ENCODE measurements around the gene CDC40.
"Not testable (repeated sequence)": the region's sequence is repeated elsewhere in the genome, so short reads cannot be mapped to it uniquely, and the experiment has no call there.

CDC40 gene

GRCh38 chr6:110201151-110201884, 21.1 kb downstream of the CDC40 start:
- DNase-seq (ENCODE audit: low spot score): no peak

DNA sequence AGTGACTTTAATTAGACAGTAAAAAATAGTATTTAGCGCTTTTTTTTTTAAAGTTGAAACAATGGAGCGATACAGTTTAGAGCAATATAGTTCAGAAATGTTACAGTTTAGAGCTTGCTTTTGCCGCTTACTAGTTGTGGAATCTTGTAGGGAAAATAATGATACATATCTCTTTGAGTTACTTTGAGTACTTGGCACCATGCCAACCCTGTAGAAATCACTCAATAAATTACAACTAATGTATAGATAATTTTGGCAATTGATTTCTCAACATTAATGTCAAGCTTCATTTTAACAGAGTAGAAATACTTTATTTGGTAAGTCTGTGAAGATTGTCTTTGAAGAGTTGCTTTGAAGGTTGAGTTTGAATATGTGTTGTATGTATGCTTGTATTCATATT, 27.4 kb downstream of the CDC40 start:
- no peak for DNase-seq (ENCODE audit: low spot score)

GRCh38 chr6:110211753-110212152, 31.5 kb downstream of the CDC40 start:
- DNase-seq (ENCODE audit: low spot score): no peak

DNA sequence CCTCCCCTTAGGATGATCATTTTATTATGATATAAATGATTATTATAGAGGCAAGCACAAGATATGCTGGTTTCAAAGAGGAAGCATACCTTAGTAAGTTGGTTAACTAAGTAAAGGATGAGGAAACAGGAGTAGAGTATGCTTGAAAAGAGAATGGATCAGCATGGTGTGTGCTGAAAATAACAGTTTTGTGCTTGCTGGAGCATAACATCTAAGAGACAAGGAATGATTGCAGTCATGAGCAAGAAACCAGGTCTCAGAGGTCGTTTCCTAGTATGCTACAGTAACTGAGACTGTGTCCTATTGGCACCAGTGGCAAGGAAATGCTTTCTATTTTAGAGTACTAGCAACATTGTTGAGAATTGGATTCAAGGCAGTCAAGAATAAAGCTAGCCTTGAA, 34.1 kb downstream of the CDC40 start:
- no peak for DNase-seq (ENCODE audit: low spot score)

DNA sequence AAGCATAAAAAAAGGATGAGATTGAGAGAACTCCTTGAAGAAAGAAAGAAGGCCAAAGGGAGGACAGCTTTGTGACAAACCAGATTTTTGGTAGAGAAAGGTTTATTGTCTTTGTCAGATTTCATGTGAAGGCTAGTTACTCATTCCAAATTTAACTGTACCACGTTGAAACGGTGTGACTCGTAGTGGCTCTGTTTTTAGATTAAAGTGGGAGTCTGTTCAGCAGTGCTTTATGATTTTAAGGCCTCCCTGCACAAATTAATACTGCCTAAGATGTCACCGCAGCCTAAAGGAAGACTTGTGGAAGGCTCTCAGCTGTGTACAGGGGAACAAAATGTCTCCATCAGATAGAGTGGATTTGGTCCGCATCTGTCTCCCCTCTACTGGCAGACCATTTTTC, 35.9 kb downstream of the CDC40 start:
- no peak for DNase-seq (ENCODE audit: low spot score)

DNA sequence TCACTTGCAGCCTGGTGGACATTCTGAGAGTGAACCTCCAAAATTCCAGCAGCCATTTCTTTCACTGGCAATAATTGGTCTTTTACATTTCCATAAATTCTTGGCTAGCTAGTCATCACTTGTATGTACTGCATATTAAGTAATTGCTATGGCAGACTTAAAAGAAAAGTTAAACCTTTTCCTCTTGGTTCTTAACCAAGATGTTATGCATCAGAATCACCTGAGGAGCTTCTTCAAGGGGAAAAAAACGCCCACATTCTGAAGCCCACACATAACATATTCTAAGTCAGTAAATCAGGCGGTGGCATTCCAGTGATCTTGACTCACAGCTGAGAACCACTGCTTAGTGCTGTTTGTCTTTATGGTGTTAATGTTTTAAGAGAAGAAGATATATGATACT, 37.0 kb downstream of the CDC40 start:
- no peak for DNase-seq (ENCODE audit: low spot score)

GRCh38 chr6:110221738-110222137, 41.5 kb downstream of the CDC40 start:
- DNase-seq (ENCODE audit: low spot score): no peak

DNA sequence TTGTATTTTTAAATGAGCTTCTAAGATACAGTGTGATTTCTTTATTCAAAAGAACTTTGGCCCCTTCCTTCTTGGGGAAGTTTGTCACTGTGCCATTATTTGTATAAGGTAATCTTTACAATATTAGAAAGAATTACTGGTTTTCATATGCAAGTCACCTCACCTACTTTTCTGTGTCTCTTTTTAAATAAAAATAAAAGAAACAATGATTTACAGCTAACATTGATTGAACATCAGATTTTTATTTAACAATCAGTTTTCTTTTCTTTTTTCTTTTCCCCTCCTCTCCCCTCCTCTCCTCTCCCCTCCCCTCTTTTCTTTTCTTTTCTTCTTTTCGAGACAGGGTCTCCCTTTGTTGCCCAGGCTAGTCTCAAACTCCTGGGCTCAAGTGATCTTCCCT, 46.0 kb downstream of the CDC40 start:
- DNase-seq (ENCODE audit: low spot score): no peak

- no peak for DNase-seq (ENCODE audit: low spot score)
Observed at GRCh38 chr6:110232450-110232849, 52.2 kb downstream of the CDC40 start.

- DNase-seq (ENCODE audit: low spot score): no peak
Observed at GRCh38 chr6:110233770-110234374, 53.6 kb downstream of the CDC40 start.

GRCh38 chr6:110236007-110236406, 55.8 kb downstream of the CDC40 start:
- DNase-seq (ENCODE audit: low spot score): not testable (repeated sequence)

DNA sequence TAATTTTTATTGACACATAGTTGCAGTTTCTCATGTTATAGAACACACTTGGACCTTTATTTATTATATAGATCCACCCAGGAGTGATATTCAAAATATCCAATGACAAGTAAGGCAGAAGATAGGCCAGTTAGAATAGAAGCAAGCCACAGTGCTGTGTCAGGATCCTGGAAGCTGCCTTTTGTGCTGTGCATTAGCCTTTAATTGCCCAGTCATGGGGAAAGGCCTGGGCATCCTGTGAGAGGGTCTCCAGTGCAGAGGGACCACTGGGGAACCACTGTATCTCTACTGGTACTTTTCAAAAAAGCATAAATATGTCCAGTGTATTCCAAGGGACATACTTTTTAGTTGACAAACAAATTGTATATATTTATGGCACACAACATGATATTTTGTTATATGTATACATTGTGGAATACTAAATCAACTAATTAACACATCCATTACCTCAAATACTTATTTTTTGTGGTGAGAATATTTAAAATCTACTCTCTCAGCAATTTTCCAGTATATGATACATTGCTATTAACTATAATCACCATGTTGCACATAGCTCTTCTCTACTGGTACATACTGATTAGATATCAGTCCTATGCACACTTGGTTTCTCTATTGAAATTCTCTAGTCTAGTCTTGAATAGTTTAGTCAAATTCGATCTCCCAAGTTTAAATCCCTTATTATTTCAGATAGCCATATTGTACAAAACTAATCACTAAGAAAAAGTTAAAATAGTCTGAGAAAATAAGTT, 59.5 kb downstream of the CDC40 start:
- no peak for DNase-seq (ENCODE audit: low spot score)

DNA sequence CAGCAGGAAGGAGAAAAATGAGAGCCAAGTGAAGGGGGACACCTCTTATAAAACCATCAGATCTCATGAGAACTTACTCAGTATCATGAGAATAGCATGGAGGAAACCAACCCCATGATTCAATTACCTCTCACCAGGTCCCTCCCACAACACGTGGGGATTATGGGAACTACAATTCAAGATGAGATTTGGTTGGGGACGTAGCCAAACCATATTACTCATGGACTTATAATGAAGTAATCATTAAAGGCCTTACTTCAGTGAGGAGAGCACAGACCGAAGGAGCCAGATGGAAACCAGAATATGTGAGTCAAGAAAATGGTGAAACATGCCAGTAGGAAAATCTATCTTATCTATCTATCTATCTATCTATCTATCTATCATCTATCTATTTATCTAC, 64.4 kb downstream of the CDC40 start:
- not testable (repeated sequence) for DNase-seq (ENCODE audit: low spot score)

DNA sequence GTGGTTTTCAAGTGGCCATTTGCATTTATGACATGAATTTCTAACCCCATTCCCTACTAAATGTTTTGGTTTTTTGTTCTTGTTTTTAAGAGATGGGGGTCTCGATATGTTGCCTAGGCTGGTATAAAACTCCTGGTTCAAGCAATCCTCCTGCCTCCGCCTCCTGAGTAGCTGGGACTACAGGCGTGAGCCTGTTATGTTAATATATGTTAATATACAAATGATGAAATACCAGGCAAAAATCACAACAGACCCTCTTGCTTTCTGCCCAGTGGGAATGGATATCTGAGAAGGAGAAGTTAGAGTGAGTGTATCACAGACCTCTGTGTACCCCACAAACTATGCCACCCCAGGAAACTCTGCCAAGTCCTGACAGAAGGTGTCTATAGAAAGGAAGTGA, 66.2 kb downstream of the CDC40 start:
- DNase-seq (ENCODE audit: low spot score): no peak

GRCh38 chr6:110246900-110247546, 66.8 kb downstream of the CDC40 start:
- no peak for DNase-seq (ENCODE audit: low spot score)

DNA sequence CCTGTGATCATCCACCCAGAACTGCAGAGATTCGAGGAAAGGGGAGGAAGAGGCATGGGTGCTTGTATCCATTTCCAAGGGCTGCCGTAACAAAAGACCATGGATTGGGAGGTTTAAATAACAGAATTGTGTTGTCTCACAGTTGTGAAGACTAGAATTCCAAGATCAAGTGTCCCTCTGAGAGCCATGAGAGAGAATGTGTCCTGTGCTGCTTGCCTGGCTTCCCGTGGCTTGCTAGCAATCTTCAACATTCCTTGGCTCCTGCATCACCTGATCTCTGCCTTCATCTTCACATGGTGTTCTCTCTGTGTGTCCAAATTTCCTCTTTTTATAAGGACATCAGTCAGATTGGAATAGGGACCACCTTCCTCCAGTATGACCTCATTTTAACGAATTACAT, 69.8 kb downstream of the CDC40 start:
- no peak for DNase-seq (ENCODE audit: low spot score)

DNA sequence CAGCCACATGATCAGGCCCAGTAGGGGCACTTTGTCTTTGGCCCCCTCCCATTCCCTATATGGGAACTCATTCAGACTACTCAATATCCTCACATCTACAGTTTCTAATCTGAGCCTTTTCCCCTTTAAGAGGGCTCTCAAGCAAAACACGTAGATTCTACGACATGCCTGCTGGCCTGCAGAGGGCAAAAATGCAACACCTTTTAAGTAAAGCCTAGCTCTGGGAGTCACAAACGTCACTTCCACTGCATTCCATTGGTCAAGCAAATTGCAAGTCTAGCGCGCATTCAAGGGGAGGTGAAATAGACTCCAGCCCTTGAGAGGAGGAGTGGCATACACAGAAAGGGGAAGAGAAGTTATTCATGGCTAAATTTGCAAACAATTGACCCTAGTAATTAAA, 70.6 kb downstream of the CDC40 start:
- no peak for DNase-seq (ENCODE audit: low spot score)

DNA sequence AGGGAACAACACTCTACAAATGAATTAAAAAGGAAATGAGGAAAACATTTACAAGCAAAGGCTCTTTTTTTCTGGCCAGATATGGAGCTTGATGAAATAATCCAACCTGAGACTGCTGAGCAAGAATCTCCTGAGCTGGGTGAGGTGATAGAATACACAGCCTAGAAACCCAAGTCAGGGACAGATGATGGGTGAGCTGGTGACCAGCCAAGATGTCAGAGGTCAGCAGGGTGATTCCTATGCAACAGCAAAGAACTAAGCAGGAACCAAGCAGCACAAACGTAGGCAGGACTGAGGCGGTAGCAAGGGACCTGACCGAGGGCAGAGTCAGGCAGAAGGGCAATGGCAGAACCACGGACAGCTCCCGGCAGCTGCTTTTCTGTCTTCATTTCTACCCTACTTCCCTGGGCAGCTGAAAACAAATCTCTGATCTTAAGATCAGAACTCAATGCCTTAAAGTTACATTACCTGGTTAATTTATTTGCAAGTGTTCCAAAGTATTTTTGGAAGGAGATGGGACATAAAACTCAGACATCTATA, 75.1 kb downstream of the CDC40 start:
- DNase-seq (ENCODE audit: low spot score): no peak

- DNase-seq (ENCODE audit: low spot score): no peak
Observed at GRCh38 chr6:110256366-110256765, 76.1 kb downstream of the CDC40 start.

DNA sequence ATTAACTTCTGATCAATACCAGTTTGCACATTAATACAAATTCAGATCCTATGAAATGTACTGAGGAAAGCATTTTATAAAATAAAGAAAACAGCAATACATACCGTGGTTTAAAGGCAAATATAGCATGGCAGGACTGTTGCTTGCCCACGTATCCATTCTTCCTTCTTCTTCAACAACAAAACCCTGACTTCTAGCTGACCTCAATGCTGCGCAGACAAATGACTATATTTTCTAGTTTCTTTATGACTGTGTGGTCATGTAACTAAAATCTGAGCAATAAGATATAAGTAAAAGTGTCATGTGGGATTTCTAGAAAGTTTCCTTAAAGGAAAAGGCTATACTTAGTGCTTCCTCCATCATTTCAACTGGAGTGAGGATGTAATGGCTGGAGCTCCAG, 85.0 kb downstream of the CDC40 start:
- no peak for DNase-seq (ENCODE audit: low spot score)

DNA sequence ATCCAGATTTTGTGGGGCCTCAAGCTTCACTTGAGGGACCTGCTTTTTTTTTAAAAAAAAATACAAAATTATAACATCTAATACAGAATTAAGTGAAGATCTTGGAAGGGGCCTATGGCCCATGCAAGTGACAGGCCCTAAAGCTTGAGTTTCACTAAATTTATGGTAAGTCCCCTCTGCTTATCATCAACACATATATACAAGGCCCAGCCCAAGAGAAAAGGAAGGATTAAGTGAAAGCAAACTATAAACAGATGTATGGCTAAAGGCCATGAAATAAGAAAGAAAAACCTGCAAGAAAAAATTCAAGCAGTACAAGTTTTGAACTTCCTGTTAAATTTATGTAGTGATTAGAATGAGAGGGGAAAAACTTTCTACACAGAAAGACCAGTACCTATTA, 86.8 kb downstream of the CDC40 start:
- DNase-seq (ENCODE audit: low spot score): no peak

DNA sequence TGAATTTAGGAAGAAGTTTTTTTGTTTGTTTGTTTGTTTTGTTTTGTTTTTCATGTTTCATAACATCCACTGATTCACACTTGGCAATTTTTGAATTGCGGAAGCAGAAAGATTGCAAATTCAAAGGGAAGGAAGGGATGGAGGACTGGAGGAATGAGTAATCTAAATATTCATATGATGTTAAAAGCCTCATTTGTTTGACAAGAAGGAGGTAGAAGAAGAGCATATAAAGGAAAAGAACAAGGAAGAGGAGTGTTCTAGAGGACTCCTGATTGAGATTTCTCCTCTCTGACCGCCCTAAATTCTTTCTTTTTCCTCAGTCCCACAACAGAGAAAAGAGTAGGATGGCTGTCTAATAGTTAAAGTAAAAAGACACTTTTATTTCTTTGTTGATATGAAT, 89.4 kb downstream of the CDC40 start:
- no peak for DNase-seq (ENCODE audit: low spot score)

- no peak for DNase-seq (ENCODE audit: low spot score)
Observed at GRCh38 chr6:110270165-110270564, 89.9 kb downstream of the CDC40 start.
